H1 (cell line): ENCODE measurements around the gene FARS2. TPM values are rescaled to one million over a fixed set of nuclear protein-coding genes. Genes with fewer than 3 reads are reported as not detected.

Source experiments
- CTCF ChIA-PET: fragments of 300-600 bp; sonication (Branson Sonifier 250); formaldehyde crosslinking; loops from one replicate; lab custom pipeline; 2021; ENCODE audit not compliant: partially characterized antibody; lab: Charles Lee
- POLR2A ChIA-PET: fragments of 300-600 bp; sonication (Branson Sonifier 250); formaldehyde crosslinking; loops from one replicate; lab custom pipeline; 2021; ENCODE audit warnings: inconsistent platforms; ENCODE audit not compliant: partially characterized antibody; lab: Charles Lee
- DNase-seq, 2 experiments: peaks; one replicate each; pipeline versions ENCODE4 v3.0.0 to v3.0.0-alpha.2; 2010 to 2022; ENCODE audit warnings: low spot score in 2 of 2, low read depth in 1 of 2, mixed read lengths in 1 of 2
- FAIRE-seq: peaks from 2 replicates; lab custom pipeline; 2011; peaks lifted over from hg19 to GRCh38; lab: Jason Lieb, UNC
- H2AFZ ChIP-seq: 2 replicates; pipeline ENCODE4 v1.8.1; 2012; ENCODE audit warnings: low read length, inconsistent platforms
- H2AK5ac ChIP-seq: 2 replicates; pipeline ENCODE4 v1.6.1; 2013; ENCODE audit warnings: low read depth, low read length
- H2BK120ac ChIP-seq: replicated peaks from 2 replicates; pipeline ENCODE3; 2013; ENCODE audit warnings: low read depth, low read length, inconsistent platforms
- H2BK12ac ChIP-seq: 2 replicates; pipeline ENCODE4 v1.6.1; 2013; ENCODE audit warnings: low read depth, low read length
- H2BK15ac ChIP-seq: 2 replicates; pipeline ENCODE4 v1.6.1; 2013; ENCODE audit warnings: low read length
- H2BK20ac ChIP-seq: 2 replicates; pipeline ENCODE4 v1.6.1; 2013; ENCODE audit warnings: low read length
- H2BK5ac ChIP-seq: 2 replicates; pipeline ENCODE4 v1.6.1; 2013; ENCODE audit warnings: low read depth, low read length
- H3K14ac ChIP-seq: 2 replicates; pipeline ENCODE4 v1.6.1; 2013; ENCODE audit warnings: inconsistent platforms; ENCODE audit not compliant: insufficient read length
- H3K18ac ChIP-seq: 2 replicates; pipeline ENCODE4 v1.6.1; 2013; ENCODE audit warnings: low read length; ENCODE audit errors: extremely low read depth
- H3K23ac ChIP-seq: 2 replicates; pipeline ENCODE4 v1.6.1; 2013; ENCODE audit warnings: inconsistent platforms; ENCODE audit not compliant: insufficient read length
- H3K23me2 ChIP-seq: 2 replicates; pipeline ENCODE4 v1.6.1; 2013; ENCODE audit warnings: low read depth, low read length
- H3K27ac ChIP-seq: 2 replicates; pipeline ENCODE4 v1.6.1; 2011; ENCODE audit warnings: low read depth, low read length, inconsistent platforms
- H3K27me3 ChIP-seq, 4 experiments: replicated peaks in 1 of 4; 1 replicate in 1 of 4; 2 replicates in 3 of 4; pipeline versions ENCODE4 v1.6.1 to v1.8.1; 2011 to 2013; ENCODE audit warnings: low read length in 3 of 4, mild to moderate bottlenecking in 3 of 4, inconsistent platforms in 2 of 4, mixed read lengths in 2 of 4, moderate library complexity in 1 of 4; ENCODE audit not compliant: control insufficient read depth in 3 of 4, insufficient read depth in 3 of 4; ENCODE audit errors: extremely low read depth in 1 of 4
- H3K36me3 ChIP-seq, 4 experiments: 2 replicates each; pipeline versions ENCODE4 v1.6.1 to v1.8.1; 2011 to 2013; ENCODE audit warnings: mild to moderate bottlenecking in 4 of 4, low read length in 3 of 4, moderate library complexity in 2 of 4, control low read depth in 1 of 4, inconsistent platforms in 1 of 4; ENCODE audit not compliant: insufficient read depth in 4 of 4, control insufficient read depth in 2 of 4
- H3K4ac ChIP-seq: replicated peaks from 2 replicates; pipeline ENCODE3; 2013; ENCODE audit warnings: low read length, low read depth, mixed read lengths, inconsistent platforms; ENCODE audit not compliant: insufficient read length
- H3K4me1 ChIP-seq, 4 experiments: replicated peaks in 1 of 4; 1 replicate in 1 of 4; 2 replicates in 3 of 4; pipeline versions ENCODE4 v1.6.1 to v1.8.1; 2011 to 2013; ENCODE audit warnings: low read length in 3 of 4, inconsistent platforms in 2 of 4, mixed read lengths in 1 of 4; ENCODE audit not compliant: insufficient read depth in 4 of 4, control insufficient read depth in 3 of 4
- H3K4me2 ChIP-seq, 2 experiments: 2 replicates each; pipeline versions ENCODE4 v1.6.1 to v1.8.1; 2011 to 2013; ENCODE audit warnings: low read depth in 2 of 2, low read length in 2 of 2, control low read depth in 1 of 2, inconsistent platforms in 1 of 2, mild to moderate bottlenecking in 1 of 2; ENCODE audit not compliant: insufficient read depth in 1 of 2
- H3K4me3 ChIP-seq, 4 experiments: fragments of 200-600, 300-600 bp in 1 of 4; sonication (generic), shearing (Covaris generic), sonication (Bioruptor Twin) in 1 of 4; 2 replicates each; pipeline versions ENCODE4 v1.5.1 to v1.8.1; 2011 to 2016; ENCODE audit warnings: low read length in 4 of 4, low read depth in 3 of 4, control low read depth in 2 of 4, inconsistent platforms in 2 of 4, mild to moderate bottlenecking in 2 of 4, mixed read lengths in 1 of 4, moderate library complexity in 1 of 4; ENCODE audit not compliant: insufficient read depth in 2 of 4; ENCODE audit errors: extremely low read depth in 1 of 4
- H3K56ac ChIP-seq: replicated peaks from 2 replicates; pipeline ENCODE3; 2013; ENCODE audit warnings: low read depth, mild to moderate bottlenecking, mixed read lengths, low read length, inconsistent platforms; ENCODE audit not compliant: insufficient read length
- H3K79me1 ChIP-seq: 2 replicates; pipeline ENCODE4 v1.6.1; 2013; ENCODE audit warnings: low read depth, low read length, control low read depth
- H3K79me2 ChIP-seq, 2 experiments: 2 replicates each; pipeline versions ENCODE4 v1.6.1 to v1.8.1; 2012 to 2013; ENCODE audit warnings: low read length in 2 of 2, mild to moderate bottlenecking in 2 of 2, inconsistent platforms in 1 of 2; ENCODE audit not compliant: insufficient read depth in 2 of 2, control insufficient read depth in 1 of 2
- H3K9ac ChIP-seq, 4 experiments: replicated peaks in 1 of 4; 1 replicate in 1 of 4; 2 replicates in 3 of 4; pipeline versions ENCODE4 v1.6.1 to v1.8.1; 2011 to 2013; ENCODE audit warnings: low read depth in 3 of 4, low read length in 3 of 4, control low read depth in 2 of 4, mild to moderate bottlenecking in 2 of 4, moderate library complexity in 2 of 4, inconsistent platforms in 1 of 4; ENCODE audit errors: extremely low read depth in 1 of 4
- H3K9me3 ChIP-seq, 2 experiments: 2 replicates each; pipeline versions ENCODE4 v1.6.1 to v1.8.1; 2012 to 2013; ENCODE audit warnings: mild to moderate bottlenecking in 2 of 2, moderate library complexity in 2 of 2, control low read depth in 1 of 2, inconsistent platforms in 1 of 2, low read depth in 1 of 2, low read length in 1 of 2, mixed read lengths in 1 of 2; ENCODE audit not compliant: insufficient read depth in 2 of 2
- H4K20me1 ChIP-seq, 2 experiments: replicated peaks in 1 of 2; 2 replicates each; pipeline versions ENCODE3 to v1.8.1; 2011 to 2013; ENCODE audit warnings: inconsistent platforms in 2 of 2, low read length in 2 of 2, mild to moderate bottlenecking in 1 of 2; ENCODE audit not compliant: insufficient read depth in 2 of 2, control insufficient read depth in 1 of 2
- H4K5ac ChIP-seq: 2 replicates; pipeline ENCODE4 v1.6.1; 2013; ENCODE audit warnings: low read length, low read depth, mixed read lengths, inconsistent platforms; ENCODE audit not compliant: insufficient read length
- H4K8ac ChIP-seq: 2 replicates; pipeline ENCODE4 v1.8.0; 2013; ENCODE audit warnings: mild to moderate bottlenecking, moderate library complexity, low read length, inconsistent platforms; ENCODE audit not compliant: insufficient read depth; ENCODE audit errors: extremely low read depth
- H4K91ac ChIP-seq: replicated peaks from 2 replicates; pipeline ENCODE3; 2013; ENCODE audit warnings: low read length, mixed read lengths, inconsistent platforms; ENCODE audit not compliant: insufficient read length
- ASH2L ChIP-seq: fragments of 200-600, 300-600 bp; sonication (generic); IDR thresholded peaks from one replicate; pipeline ENCODE4 v1.7.1; 2017; ENCODE audit warnings: low read length
- BCL11A ChIP-seq, 2 experiments: IDR thresholded peaks; one replicate each; pipeline ENCODE4 v1.6.1; 2011; ENCODE audit warnings: low read depth in 2 of 2, low read length in 2 of 2, mild to moderate bottlenecking in 2 of 2
- CBX5 ChIP-seq: fragments of 300-800, 300-1000 bp; sonication (generic); IDR thresholded peaks from 2 replicates; pipeline ENCODE4 v1.7.1; 2016; ENCODE audit warnings: antibody characterized with exemption, low read length, low read depth
- HDAC6 ChIP-seq: IDR thresholded peaks from one replicate; pipeline ENCODE4 v1.7.1; 2012; ENCODE audit warnings: low read depth, mild to moderate bottlenecking, inconsistent platforms, low read length, moderate library complexity
- KDM1A ChIP-seq: fragments of 200-600, 300-600 bp; sonication (generic); IDR thresholded peaks from 2 replicates; pipeline ENCODE4 v1.7.1; 2016; ENCODE audit warnings: mild to moderate bottlenecking, low read length, borderline replicate concordance
- SRF ChIP-seq: IDR thresholded peaks from 2 replicates; pipeline ENCODE4 v1.6.1; 2011; ENCODE audit warnings: mild to moderate bottlenecking, low read depth, low read length, moderate library complexity
- SUZ12 ChIP-seq: fragments of 200-600 bp; sonication (generic); IDR thresholded peaks from 2 replicates; pipeline ENCODE4 v1.6.1; 2012; ENCODE audit warnings: mild to moderate bottlenecking, inconsistent platforms, low read length, moderate library complexity, mixed read lengths
- TCF12 ChIP-seq: IDR thresholded peaks from 2 replicates; pipeline ENCODE4 v1.6.1; 2011; ENCODE audit warnings: low read depth, mild to moderate bottlenecking, low read length
- WGBS, 2 experiments: shearing (Covaris generic) in 1 of 2; methylation state at CpG; one replicate each; pipeline versions ENCODE4 v1.1.6 to v1.1.7; 2013 to 2015; ENCODE audit warnings: low lambda C conversion rate in 2 of 2, mixed read lengths in 2 of 2, inconsistent platforms in 1 of 2, low coverage in 1 of 2, missing lambda C conversion rate in 1 of 2; ENCODE audit not compliant: insufficient replicate concordance in 2 of 2, insufficient coverage in 1 of 2, insufficient read length in 1 of 2; ENCODE audit errors: extremely low coverage in 1 of 2, missing lambda C conversion rate in 1 of 2; 5-methylcytosine and 5-hydroxymethylcytosine counted together
- polyA plus RNA-seq, 7 experiments: library from polyadenylated mRNA; depleted of rRNA in 3 of 7; stranded (reverse) in 5 of 7; unstranded in 2 of 7; fragments of >200 nt in 5 of 7; fragments of 200-250 nt in 2 of 7; gene quantifications; 1 replicate in 5 of 7; 2 replicates in 1 of 7; 4 replicates in 1 of 7; pipeline versions ENCODE4 v1.2.1 to v1.2.3, GENCODE V29; 2011 to 2013; ENCODE audit warnings: missing spikeins in 2 of 7, mixed read lengths in 2 of 7
- total RNA-seq: library from RNA; stranded (reverse); fragmentation: NEBNext Ultra II Directional; extraction: Animal tissue kit (Norgen Biotek cat#: 25700); gene quantifications from 2 replicates; pipeline ENCODE4 v1.2.1, GENCODE V29; 2021

Gene FARS2
- total and polyA plus RNA-seq, 2 of the 8 experiments (the other 6 are each of a cell fraction or from before 2014, with no cell fraction given), result 11.7 to 14.4 TPM

DNA sequence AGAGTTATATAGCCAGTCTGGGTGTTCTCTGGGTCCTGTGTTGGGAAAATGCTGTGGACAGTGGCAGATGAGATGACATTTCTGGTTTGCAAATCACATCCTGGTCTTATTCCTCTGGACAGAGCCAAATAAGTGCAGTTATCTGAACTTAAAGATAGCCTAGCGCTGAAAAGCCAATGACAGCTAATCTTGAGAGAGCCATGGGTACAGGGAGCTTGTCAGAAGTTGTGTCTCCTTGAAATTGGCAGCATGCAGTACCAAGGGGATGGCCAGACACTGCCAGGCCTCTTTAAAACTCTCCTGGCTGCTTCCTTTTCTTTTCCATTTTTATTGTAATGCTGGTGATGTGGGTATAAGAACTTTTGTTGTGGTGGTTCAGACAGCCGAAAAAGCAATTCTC lies 362.5 kb downstream of the FARS2 start:
- H3K9ac ChIP-seq, result no peak overlapping the region
- H3K27ac ChIP-seq, result no peak overlapping the region
- H2BK12ac ChIP-seq, result no peak overlapping the region
- H2BK120ac ChIP-seq, result no peak overlapping the region
- no peaks in the 10 kb centered on the region for H3K27me3 ChIP-seq
- no peaks in the 10 kb centered on the region for H3K23me2 ChIP-seq
- no peak overlapping the region for H2BK20ac ChIP-seq
- H4K8ac ChIP-seq, result no peak overlapping the region
- TF ChIP-seq SUZ12, result no peak
- TF ChIP-seq HDAC6, result no peak
- TF ChIP-seq CBX5, result no peak
- no peak for TF ChIP-seq SRF
- TF ChIP-seq KDM1A, result no peak
- TF ChIP-seq TCF12, result no peak
- no peak for TF ChIP-seq ASH2L
- TF ChIP-seq BCL11A (IDR thresholded peaks at IDR 0.05; ENCODE audit: low read depth in 2 of 2, low read length in 2 of 2), result no peak
- H4K91ac ChIP-seq, result no peak overlapping the region
- H3K4ac ChIP-seq, result no peak overlapping the region
- WGBS, 2 experiments, result 91% methylated on average over 2 of the region's 2 CpGs; no CpG with 5 or more reads in 1 of the 2 experiments
- ChIA-PET CTCF (interaction anchor here (1.8 kb wide), 1 partner anchor 152 kb away, joined by 6 read pairs; no protein-coding TSS in a partner anchor), POLR2A (no interaction called here)
- no peaks in the 10 kb centered on the region for H3K79me1 ChIP-seq
- H3K36me3 ChIP-seq, result no peaks in the 10 kb centered on the region
- H4K20me1 ChIP-seq, result no peaks in the 10 kb centered on the region
- FAIRE-seq, result no peak
- H3K23ac ChIP-seq, result no peak overlapping the region
- no peaks in the 10 kb centered on the region for H3K9me3 ChIP-seq
- no peak for DNase-seq
- no peaks in the 10 kb centered on the region for H3K79me2 ChIP-seq
- H2BK15ac ChIP-seq, result no peak overlapping the region
- H3K14ac ChIP-seq, result no peak overlapping the region
- H3K4me1 ChIP-seq, result peaks cover 0 to 7% (median 2%) of the 10 kb centered on the region in 4 experiments; a peak in 4 of 7 replicates
- no peak overlapping the region for H3K18ac ChIP-seq
- H4K5ac ChIP-seq, result no peak overlapping the region
- H3K4me2 ChIP-seq, result no peak overlapping the region
- H3K56ac ChIP-seq, result no peak overlapping the region
- no peak overlapping the region for H2AFZ ChIP-seq
- no peak overlapping the region for H3K4me3 ChIP-seq
- no peak overlapping the region for H2AK5ac ChIP-seq
- no peak overlapping the region for H2BK5ac ChIP-seq
